H1 (cell line): Measurements from ENCODE around the gene GDF15. TPM values are rescaled to one million over a fixed set of nuclear protein-coding genes. Genes with fewer than 3 reads are reported as not detected.

Source experiments
- CTCF ChIA-PET: fragments of 300-600 bp; sonication (Branson Sonifier 250); formaldehyde crosslinking; loops from one replicate; lab custom pipeline; 2021; ENCODE audit not compliant: partially characterized antibody; lab: Charles Lee
- POLR2A ChIA-PET: fragments of 300-600 bp; sonication (Branson Sonifier 250); formaldehyde crosslinking; loops from one replicate; lab custom pipeline; 2021; ENCODE audit warnings: inconsistent platforms; ENCODE audit not compliant: partially characterized antibody; lab: Charles Lee
- DNase-seq, 2 experiments: peaks; one replicate each; pipeline versions ENCODE4 v3.0.0 to v3.0.0-alpha.2; 2010 to 2022; ENCODE audit warnings: low spot score in 2 of 2, low read depth in 1 of 2, mixed read lengths in 1 of 2
- FAIRE-seq: peaks from 2 replicates; lab custom pipeline; 2011; peaks lifted over from hg19 to GRCh38; lab: Jason Lieb, UNC
- H2AFZ ChIP-seq: 2 replicates; pipeline ENCODE4 v1.8.1; 2012; ENCODE audit warnings: low read length, inconsistent platforms
- H2AK5ac ChIP-seq: 2 replicates; pipeline ENCODE4 v1.6.1; 2013; ENCODE audit warnings: low read depth, low read length
- H2BK120ac ChIP-seq: replicated peaks from 2 replicates; pipeline ENCODE3; 2013; ENCODE audit warnings: low read depth, low read length, inconsistent platforms
- H2BK12ac ChIP-seq: 2 replicates; pipeline ENCODE4 v1.6.1; 2013; ENCODE audit warnings: low read depth, low read length
- H2BK15ac ChIP-seq: 2 replicates; pipeline ENCODE4 v1.6.1; 2013; ENCODE audit warnings: low read length
- H2BK20ac ChIP-seq: 2 replicates; pipeline ENCODE4 v1.6.1; 2013; ENCODE audit warnings: low read length
- H2BK5ac ChIP-seq: 2 replicates; pipeline ENCODE4 v1.6.1; 2013; ENCODE audit warnings: low read depth, low read length
- H3K14ac ChIP-seq: 2 replicates; pipeline ENCODE4 v1.6.1; 2013; ENCODE audit warnings: inconsistent platforms; ENCODE audit not compliant: insufficient read length
- H3K18ac ChIP-seq: 2 replicates; pipeline ENCODE4 v1.6.1; 2013; ENCODE audit warnings: low read length; ENCODE audit errors: extremely low read depth
- H3K23ac ChIP-seq: 2 replicates; pipeline ENCODE4 v1.6.1; 2013; ENCODE audit warnings: inconsistent platforms; ENCODE audit not compliant: insufficient read length
- H3K23me2 ChIP-seq: 2 replicates; pipeline ENCODE4 v1.6.1; 2013; ENCODE audit warnings: low read depth, low read length
- H3K27ac ChIP-seq: 2 replicates; pipeline ENCODE4 v1.6.1; 2011; ENCODE audit warnings: low read depth, low read length, inconsistent platforms
- H3K27me3 ChIP-seq, 4 experiments: replicated peaks in 1 of 4; 1 replicate in 1 of 4; 2 replicates in 3 of 4; pipeline versions ENCODE4 v1.6.1 to v1.8.1; 2011 to 2013; ENCODE audit warnings: low read length in 3 of 4, mild to moderate bottlenecking in 3 of 4, inconsistent platforms in 2 of 4, mixed read lengths in 2 of 4, moderate library complexity in 1 of 4; ENCODE audit not compliant: control insufficient read depth in 3 of 4, insufficient read depth in 3 of 4; ENCODE audit errors: extremely low read depth in 1 of 4
- H3K36me3 ChIP-seq, 4 experiments: 2 replicates each; pipeline versions ENCODE4 v1.6.1 to v1.8.1; 2011 to 2013; ENCODE audit warnings: mild to moderate bottlenecking in 4 of 4, low read length in 3 of 4, moderate library complexity in 2 of 4, control low read depth in 1 of 4, inconsistent platforms in 1 of 4; ENCODE audit not compliant: insufficient read depth in 4 of 4, control insufficient read depth in 2 of 4
- H3K4ac ChIP-seq: replicated peaks from 2 replicates; pipeline ENCODE3; 2013; ENCODE audit warnings: low read length, low read depth, mixed read lengths, inconsistent platforms; ENCODE audit not compliant: insufficient read length
- H3K4me1 ChIP-seq, 4 experiments: replicated peaks in 1 of 4; 1 replicate in 1 of 4; 2 replicates in 3 of 4; pipeline versions ENCODE4 v1.6.1 to v1.8.1; 2011 to 2013; ENCODE audit warnings: low read length in 3 of 4, inconsistent platforms in 2 of 4, mixed read lengths in 1 of 4; ENCODE audit not compliant: insufficient read depth in 4 of 4, control insufficient read depth in 3 of 4
- H3K4me2 ChIP-seq, 2 experiments: 2 replicates each; pipeline versions ENCODE4 v1.6.1 to v1.8.1; 2011 to 2013; ENCODE audit warnings: low read depth in 2 of 2, low read length in 2 of 2, control low read depth in 1 of 2, inconsistent platforms in 1 of 2, mild to moderate bottlenecking in 1 of 2; ENCODE audit not compliant: insufficient read depth in 1 of 2
- H3K4me3 ChIP-seq, 4 experiments: fragments of 200-600, 300-600 bp in 1 of 4; sonication (generic), shearing (Covaris generic), sonication (Bioruptor Twin) in 1 of 4; 2 replicates each; pipeline versions ENCODE4 v1.5.1 to v1.8.1; 2011 to 2016; ENCODE audit warnings: low read length in 4 of 4, low read depth in 3 of 4, control low read depth in 2 of 4, inconsistent platforms in 2 of 4, mild to moderate bottlenecking in 2 of 4, mixed read lengths in 1 of 4, moderate library complexity in 1 of 4; ENCODE audit not compliant: insufficient read depth in 2 of 4; ENCODE audit errors: extremely low read depth in 1 of 4
- H3K56ac ChIP-seq: replicated peaks from 2 replicates; pipeline ENCODE3; 2013; ENCODE audit warnings: low read depth, mild to moderate bottlenecking, mixed read lengths, low read length, inconsistent platforms; ENCODE audit not compliant: insufficient read length
- H3K79me1 ChIP-seq: 2 replicates; pipeline ENCODE4 v1.6.1; 2013; ENCODE audit warnings: low read depth, low read length, control low read depth
- H3K79me2 ChIP-seq, 2 experiments: 2 replicates each; pipeline versions ENCODE4 v1.6.1 to v1.8.1; 2012 to 2013; ENCODE audit warnings: low read length in 2 of 2, mild to moderate bottlenecking in 2 of 2, inconsistent platforms in 1 of 2; ENCODE audit not compliant: insufficient read depth in 2 of 2, control insufficient read depth in 1 of 2
- H3K9ac ChIP-seq, 4 experiments: replicated peaks in 1 of 4; 1 replicate in 1 of 4; 2 replicates in 3 of 4; pipeline versions ENCODE4 v1.6.1 to v1.8.1; 2011 to 2013; ENCODE audit warnings: low read depth in 3 of 4, low read length in 3 of 4, control low read depth in 2 of 4, mild to moderate bottlenecking in 2 of 4, moderate library complexity in 2 of 4, inconsistent platforms in 1 of 4; ENCODE audit errors: extremely low read depth in 1 of 4
- H3K9me3 ChIP-seq, 2 experiments: 2 replicates each; pipeline versions ENCODE4 v1.6.1 to v1.8.1; 2012 to 2013; ENCODE audit warnings: mild to moderate bottlenecking in 2 of 2, moderate library complexity in 2 of 2, control low read depth in 1 of 2, inconsistent platforms in 1 of 2, low read depth in 1 of 2, low read length in 1 of 2, mixed read lengths in 1 of 2; ENCODE audit not compliant: insufficient read depth in 2 of 2
- H4K20me1 ChIP-seq, 2 experiments: replicated peaks in 1 of 2; 2 replicates each; pipeline versions ENCODE3 to v1.8.1; 2011 to 2013; ENCODE audit warnings: inconsistent platforms in 2 of 2, low read length in 2 of 2, mild to moderate bottlenecking in 1 of 2; ENCODE audit not compliant: insufficient read depth in 2 of 2, control insufficient read depth in 1 of 2
- H4K5ac ChIP-seq: 2 replicates; pipeline ENCODE4 v1.6.1; 2013; ENCODE audit warnings: low read length, low read depth, mixed read lengths, inconsistent platforms; ENCODE audit not compliant: insufficient read length
- H4K8ac ChIP-seq: 2 replicates; pipeline ENCODE4 v1.8.0; 2013; ENCODE audit warnings: mild to moderate bottlenecking, moderate library complexity, low read length, inconsistent platforms; ENCODE audit not compliant: insufficient read depth; ENCODE audit errors: extremely low read depth
- H4K91ac ChIP-seq: replicated peaks from 2 replicates; pipeline ENCODE3; 2013; ENCODE audit warnings: low read length, mixed read lengths, inconsistent platforms; ENCODE audit not compliant: insufficient read length
- ASH2L ChIP-seq: fragments of 200-600, 300-600 bp; sonication (generic); IDR thresholded peaks from one replicate; pipeline ENCODE4 v1.7.1; 2017; ENCODE audit warnings: low read length
- CEBPB ChIP-seq: IDR thresholded peaks from 2 replicates; pipeline ENCODE4 v1.6.1; 2012; ENCODE audit warnings: low read depth, low read length
- E2F6 ChIP-seq: IDR thresholded peaks from 2 replicates; pipeline ENCODE4 v1.6.1; 2012; ENCODE audit warnings: inconsistent platforms
- EGR1 ChIP-seq: IDR thresholded peaks from 2 replicates; pipeline ENCODE4 v1.6.1; 2011; ENCODE audit warnings: low read depth, low read length, borderline replicate concordance
- MAX ChIP-seq: IDR thresholded peaks from 2 replicates; pipeline ENCODE4 v1.6.1; 2012; ENCODE audit warnings: inconsistent platforms
- NRF1 ChIP-seq: IDR thresholded peaks from 2 replicates; pipeline ENCODE4 v1.6.1; 2011; ENCODE audit warnings: mild to moderate bottlenecking, low read depth, low read length, improper control_type of control experiment
- PHF8 ChIP-seq: fragments of 200-600 bp; sonication (generic); conservative IDR thresholded peaks from 2 replicates; pipeline ENCODE4 v1.7.1; 2012; ENCODE audit warnings: low read depth, mild to moderate bottlenecking, inconsistent platforms, low read length, moderate library complexity
- POLR2A ChIP-seq, 2 experiments: IDR thresholded peaks; 1 replicate in 1 of 2; 2 replicates in 1 of 2; pipeline ENCODE4 v1.6.1; 2011; ENCODE audit warnings: low read depth in 2 of 2, low read length in 2 of 2, mild to moderate bottlenecking in 2 of 2; ENCODE audit errors: control extremely low read depth in 1 of 2
- SRF ChIP-seq: IDR thresholded peaks from 2 replicates; pipeline ENCODE4 v1.6.1; 2011; ENCODE audit warnings: mild to moderate bottlenecking, low read depth, low read length, moderate library complexity
- TAF7 ChIP-seq: optimal IDR thresholded peaks from 2 replicates; pipeline ENCODE3; 2011; ENCODE audit warnings: low read depth, mild to moderate bottlenecking, inconsistent platforms, low read length, moderate library complexity, borderline replicate concordance
- WGBS, 2 experiments: shearing (Covaris generic) in 1 of 2; methylation state at CpG; one replicate each; pipeline versions ENCODE4 v1.1.6 to v1.1.7; 2013 to 2015; ENCODE audit warnings: low lambda C conversion rate in 2 of 2, mixed read lengths in 2 of 2, inconsistent platforms in 1 of 2, low coverage in 1 of 2, missing lambda C conversion rate in 1 of 2; ENCODE audit not compliant: insufficient replicate concordance in 2 of 2, insufficient coverage in 1 of 2, insufficient read length in 1 of 2; ENCODE audit errors: extremely low coverage in 1 of 2, missing lambda C conversion rate in 1 of 2; 5-methylcytosine and 5-hydroxymethylcytosine counted together
- polyA plus RNA-seq, 7 experiments: library from polyadenylated mRNA; depleted of rRNA in 3 of 7; stranded (reverse) in 5 of 7; unstranded in 2 of 7; fragments of >200 nt in 5 of 7; fragments of 200-250 nt in 2 of 7; gene quantifications; 1 replicate in 5 of 7; 2 replicates in 1 of 7; 4 replicates in 1 of 7; pipeline versions ENCODE4 v1.2.1 to v1.2.3, GENCODE V29; 2011 to 2013; ENCODE audit warnings: missing spikeins in 2 of 7, mixed read lengths in 2 of 7
- total RNA-seq: library from RNA; stranded (reverse); fragmentation: NEBNext Ultra II Directional; extraction: Animal tissue kit (Norgen Biotek cat#: 25700); gene quantifications from 2 replicates; pipeline ENCODE4 v1.2.1, GENCODE V29; 2021

Gene GDF15
- total and polyA plus RNA-seq, 2 of the 8 experiments (the other 6 are each of a cell fraction or from before 2014, with no cell fraction given) = 4.1 to 8.5 TPM

- peak overlapping the region; percentile 100 for H3K4ac ChIP-seq
- no peaks in the 10 kb centered on the region; the same call in 1 of the 2 replicates for H3K79me1 ChIP-seq
- peaks cover 2 to 13% (median 7%) of the 10 kb centered on the region in 4 experiments; a peak in 4 of 8 replicates for H3K36me3 ChIP-seq
- no peaks in the 10 kb centered on the region; a peak in 1 of 7 replicates for H3K27me3 ChIP-seq
- peak overlapping the region; percentile 70 for H4K5ac ChIP-seq
- no peak overlapping the region for H3K14ac ChIP-seq
- peak overlapping the region; percentile 97 for H4K91ac ChIP-seq
- H3K9ac ChIP-seq = peak overlapping the region in 2 of 4 experiments; percentile 45 to 59; a peak in 4 of 7 replicates
- ChIA-PET POLR2A (interaction anchor here (1.0 to 6.7 kb wide), 7 partner anchors 7 to 36 kb away, joined by 4 to 65 read pairs (median 7); partner anchors contain the start of gene SSBP4), CTCF (interaction anchor here (0.7 to 2.2 kb wide), 3 partner anchors 11 to 18 kb away, joined by 3 to 6 read pairs (median 3); no protein-coding TSS in a partner anchor)
- no peak overlapping the region for H3K23ac ChIP-seq
- DNase-seq (peak in 1 of 2 experiments; percentile 73), FAIRE-seq (no peak)
- H4K8ac ChIP-seq = no peak overlapping the region; the same call in 1 of the 2 replicates
- 0 out of 2 replicates have a peak overlapping the region, but pooled peaks have one; percentile 66 for H3K27ac ChIP-seq
- no peaks in the 10 kb centered on the region for H3K79me2 ChIP-seq
- H3K18ac ChIP-seq = peak overlapping the region; percentile 95
- H3K4me1 ChIP-seq = peaks cover 0 to 50% (median 28%) of the 10 kb centered on the region in 4 experiments; a peak in 6 of 7 replicates
- H2BK20ac ChIP-seq = peak overlapping the region; percentile 86; the same call in 1 of the 2 replicates
- no peak overlapping the region for H2BK120ac ChIP-seq
- 0 out of 2 replicates have a peak overlapping the region, but pooled peaks have one; percentile 65 for H2AK5ac ChIP-seq
- H2BK12ac ChIP-seq = peak overlapping the region; percentile 63; the same call in 1 of the 2 replicates
- peaks cover 16% of the 10 kb centered on the region; the same call in 1 of the 2 replicates for H3K23me2 ChIP-seq
- H3K56ac ChIP-seq = peak overlapping the region; percentile 52
- peaks cover 0 to 15% of the 10 kb centered on the region in 2 experiments for H4K20me1 ChIP-seq
- H3K4me3 ChIP-seq = peak overlapping the region; percentile 16 to 68 (median 42)
- H2BK5ac ChIP-seq = peak overlapping the region; percentile 93; the same call in 1 of the 2 replicates
- peak overlapping the region; percentile 51 to 87 for H3K4me2 ChIP-seq
- H2BK15ac ChIP-seq = peak overlapping the region; percentile 72; the same call in 1 of the 2 replicates
- 24% methylated on average over 25 of the region's 59 CpGs; no CpG with 5 or more reads in 1 of the 2 experiments for WGBS, 2 experiments
- H3K9me3 ChIP-seq = no peaks in the 10 kb centered on the region
- no peak overlapping the region; the same call in 1 of the 2 replicates for H2AFZ ChIP-seq
- TF ChIP-seq ASH2L = peak; percentile 23
- peak in 1 of 2 experiments; percentile 59; a peak in 2 of 3 replicates for TF ChIP-seq POLR2A (IDR thresholded peaks at IDR 0.05; ENCODE audit: control extremely low read depth in 1 of 2, low read depth in 2 of 2, low read length in 2 of 2)
- no peak for TF ChIP-seq CEBPB
- no peak for TF ChIP-seq NRF1
- peak; percentile 61 for TF ChIP-seq E2F6
- TF ChIP-seq EGR1 = peak; percentile 67; the same call in 1 of the 2 replicates
- TF ChIP-seq MAX = peak; percentile 33; the same call in 1 of the 2 replicates
- peak; percentile 13 for TF ChIP-seq TAF7
- 0 out of 2 replicates have a peak, but pooled peaks have one; percentile 21 for TF ChIP-seq PHF8
- no peak for TF ChIP-seq SRF
Measured at GRCh38 chr19:18433015-18433691, 47.2 kb downstream of the GDF15 start.
